Epithelial cell of esophagus (primary cell): ENCODE results near the gene PLSCR5.
A peak's percentile ranks its signal among the peaks of the same experiment; 100 is the strongest.

Experiments used
- DNase-seq: peaks from one replicate; pipeline ENCODE4 v3.0.0; 2010; ENCODE audit warnings: low read depth
- H3K4me3 ChIP-seq: 2 replicates; pipeline ENCODE4 v1.5.1; 2011; ENCODE audit warnings: mild to moderate bottlenecking, low read length, control low read depth
- TF ChIP-seq, protein P1 (sequence below): IDR thresholded peaks from 2 replicates; pipeline ENCODE4 v1.5.1; 2011; ENCODE audit warnings: low read depth, mild to moderate bottlenecking, low read length, control low read depth, inconsistent platforms; ENCODE audit not compliant: insufficient read depth; ENCODE audit errors: missing control alignments

PLSCR5 gene

DNA sequence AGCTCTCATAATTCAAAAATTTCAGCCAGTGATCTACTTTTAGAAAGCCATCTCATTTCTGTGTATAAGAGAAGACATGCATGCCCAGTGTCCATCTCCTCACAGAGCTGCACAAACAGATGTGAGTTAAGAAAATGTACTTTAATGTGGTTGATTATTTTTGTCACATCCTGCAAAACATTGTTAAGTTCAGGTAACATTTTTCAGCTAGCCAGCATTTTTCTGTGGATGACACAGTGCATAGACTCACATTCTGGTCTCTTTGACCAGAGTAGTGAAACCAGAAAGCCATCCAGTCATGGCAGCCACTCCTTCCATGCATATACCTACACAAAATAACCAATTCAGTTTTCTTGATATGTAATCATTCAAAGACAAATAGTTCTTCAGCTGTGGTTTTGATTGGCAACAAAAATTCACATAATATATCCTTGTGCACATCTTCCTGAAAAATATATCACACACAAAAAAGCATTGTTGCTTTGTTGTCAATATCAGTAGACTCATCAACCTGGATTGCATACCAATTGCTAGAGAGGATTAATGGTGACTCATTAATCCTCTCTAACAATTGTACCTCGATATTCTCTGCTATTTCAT is 58.7 kb downstream of the PLSCR5 start:
- no peak overlapping the region for H3K4me3 ChIP-seq
- peak; percentile 45 for DNase-seq
- TF ChIP-seq, protein P1, sequence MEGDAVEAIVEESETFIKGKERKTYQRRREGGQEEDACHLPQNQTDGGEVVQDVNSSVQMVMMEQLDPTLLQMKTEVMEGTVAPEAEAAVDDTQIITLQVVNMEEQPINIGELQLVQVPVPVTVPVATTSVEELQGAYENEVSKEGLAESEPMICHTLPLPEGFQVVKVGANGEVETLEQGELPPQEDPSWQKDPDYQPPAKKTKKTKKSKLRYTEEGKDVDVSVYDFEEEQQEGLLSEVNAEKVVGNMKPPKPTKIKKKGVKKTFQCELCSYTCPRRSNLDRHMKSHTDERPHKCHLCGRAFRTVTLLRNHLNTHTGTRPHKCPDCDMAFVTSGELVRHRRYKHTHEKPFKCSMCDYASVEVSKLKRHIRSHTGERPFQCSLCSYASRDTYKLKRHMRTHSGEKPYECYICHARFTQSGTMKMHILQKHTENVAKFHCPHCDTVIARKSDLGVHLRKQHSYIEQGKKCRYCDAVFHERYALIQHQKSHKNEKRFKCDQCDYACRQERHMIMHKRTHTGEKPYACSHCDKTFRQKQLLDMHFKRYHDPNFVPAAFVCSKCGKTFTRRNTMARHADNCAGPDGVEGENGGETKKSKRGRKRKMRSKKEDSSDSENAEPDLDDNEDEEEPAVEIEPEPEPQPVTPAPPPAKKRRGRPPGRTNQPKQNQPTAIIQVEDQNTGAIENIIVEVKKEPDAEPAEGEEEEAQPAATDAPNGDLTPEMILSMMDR = no peak

DNA sequence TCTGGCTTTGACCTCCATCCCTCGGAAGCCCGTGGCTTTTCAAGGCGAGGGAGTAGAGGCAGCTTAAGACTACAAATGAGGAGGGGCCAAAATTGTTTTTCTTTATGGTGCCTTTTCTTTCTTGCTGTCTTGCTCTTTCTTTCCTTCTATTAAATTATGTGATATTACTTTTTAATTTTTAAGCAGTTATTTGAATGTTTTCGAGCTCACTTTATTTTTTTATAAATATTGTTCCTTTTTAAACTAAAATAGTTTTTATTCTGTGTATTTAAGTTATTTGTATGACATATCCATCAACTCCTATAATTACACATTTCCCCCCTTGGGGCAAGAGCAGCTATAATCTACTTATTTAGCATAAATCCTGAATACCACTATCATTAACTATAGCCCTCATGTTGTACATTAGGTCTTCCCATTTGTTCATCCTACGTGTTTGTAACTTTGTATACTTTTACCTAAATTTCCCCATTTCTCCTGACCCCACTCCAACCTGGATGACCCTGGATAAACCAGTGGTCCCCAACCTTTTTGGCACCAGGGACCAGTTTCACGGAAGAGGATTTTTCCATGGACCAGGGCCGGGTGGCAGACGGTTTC is 60.1 kb downstream of the PLSCR5 start:
- TF ChIP-seq, protein P1 = no peak
- no peak for DNase-seq
- peak overlapping the region; percentile 76 for H3K4me3 ChIP-seq

DNA sequence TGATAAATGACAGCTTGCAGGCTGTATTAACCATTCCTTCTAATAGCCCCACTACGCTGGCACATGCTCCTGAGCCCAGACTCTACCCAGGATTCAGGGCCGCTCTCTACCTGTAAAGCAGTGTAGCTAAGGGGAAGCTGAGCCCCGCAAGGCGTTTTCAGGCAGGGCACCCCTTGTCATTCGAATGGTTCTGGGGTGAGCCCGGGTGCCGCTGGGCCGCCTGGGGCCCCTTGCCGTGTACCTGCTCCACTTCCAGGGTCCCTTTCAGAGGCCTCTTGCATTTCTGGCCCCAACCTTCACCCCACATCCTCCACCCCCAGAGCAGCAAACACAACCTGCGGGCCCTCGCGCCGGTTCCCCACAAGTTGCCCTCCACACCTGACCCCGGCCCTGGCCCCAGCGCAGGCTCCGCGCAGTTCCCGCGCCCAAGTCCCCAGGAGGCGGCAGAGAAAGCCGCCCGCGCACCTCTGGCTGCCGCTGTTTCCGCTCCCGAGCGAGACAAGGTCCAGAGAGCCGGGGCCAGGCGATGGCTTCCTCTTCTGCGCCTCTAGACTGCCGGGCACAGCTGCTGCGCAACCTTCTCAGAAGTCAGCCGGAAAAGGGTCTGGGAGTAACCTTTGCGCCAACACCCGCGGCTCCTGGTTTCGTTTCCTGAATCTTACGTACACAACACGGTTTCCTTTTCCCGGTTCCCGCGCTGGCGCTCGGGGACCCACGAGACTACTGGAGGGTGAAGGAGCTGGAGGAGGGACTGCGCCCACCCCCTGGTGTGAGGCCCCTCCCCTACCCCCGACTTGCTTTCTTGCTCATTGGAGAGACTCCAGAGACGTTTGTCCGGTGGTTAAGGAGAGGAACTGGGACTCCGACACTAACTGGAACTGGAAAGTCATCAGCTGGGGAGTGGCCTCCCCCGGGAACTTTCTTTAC is 60.9 kb downstream of the PLSCR5 start, which contains the start of gene PLSCR1:
Gene PLSCR1, minus strand, starts transcription at position 606 of the 927 bp plus-strand sequence. CDS start 8,055 bp downstream, outside the sequence.
- H3K4me3 ChIP-seq = peak within 1 kb of the TSS; percentile 76
- DNase-seq = peak; percentile 93
- TF ChIP-seq, protein P1 = no peak

DNA sequence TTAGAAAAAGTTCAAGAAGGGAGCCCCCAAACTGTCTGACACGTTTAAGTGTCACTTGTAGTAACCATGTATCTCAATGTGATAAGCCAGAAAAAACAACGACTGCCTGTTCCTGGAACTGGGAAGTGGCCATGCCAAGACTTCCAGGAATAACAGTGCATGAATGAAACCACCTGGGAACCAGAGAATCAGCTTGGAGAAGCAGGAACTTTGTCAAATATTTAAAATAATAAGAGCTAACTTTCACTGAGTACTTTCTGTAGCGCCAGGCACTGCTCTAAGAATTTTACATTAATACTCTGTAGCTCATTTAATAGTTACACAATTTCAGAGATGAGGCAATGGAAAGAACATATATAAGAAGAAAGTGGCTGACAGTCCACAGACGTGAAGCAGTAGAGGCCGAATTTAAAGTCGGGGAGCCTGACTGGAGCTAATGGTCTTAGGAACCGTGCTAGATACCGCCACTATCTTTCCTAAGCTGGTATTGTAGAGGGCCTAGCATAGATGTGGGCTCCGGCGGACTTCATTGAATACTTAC is 61.6 kb downstream of the PLSCR5 start:
- peak overlapping the region; percentile 76 for H3K4me3 ChIP-seq
- DNase-seq = peak; percentile 35
- TF ChIP-seq, protein P1 = no peak

DNA sequence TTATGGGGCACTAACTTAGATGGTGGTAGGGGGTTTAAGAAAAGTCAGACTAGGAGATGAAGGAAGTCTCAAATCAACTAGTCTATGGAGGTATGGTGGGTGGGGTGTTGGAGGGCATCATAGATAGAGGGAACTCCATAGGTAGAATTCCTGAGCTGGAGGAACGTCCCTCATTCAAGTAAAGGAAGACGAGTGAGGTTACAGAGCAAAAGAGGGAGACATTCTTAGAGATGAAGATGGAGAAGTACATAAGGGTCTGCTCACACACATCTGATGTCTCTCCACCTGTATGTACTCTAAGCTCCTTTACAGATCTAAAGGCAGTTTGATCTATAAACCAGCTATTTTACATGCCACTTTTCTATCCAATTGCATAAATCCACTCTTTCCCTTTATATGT is 62.2 kb downstream of the PLSCR5 start:
- no peak for DNase-seq
- TF ChIP-seq, protein P1 = no peak
- H3K4me3 ChIP-seq = peak overlapping the region; percentile 76

DNA sequence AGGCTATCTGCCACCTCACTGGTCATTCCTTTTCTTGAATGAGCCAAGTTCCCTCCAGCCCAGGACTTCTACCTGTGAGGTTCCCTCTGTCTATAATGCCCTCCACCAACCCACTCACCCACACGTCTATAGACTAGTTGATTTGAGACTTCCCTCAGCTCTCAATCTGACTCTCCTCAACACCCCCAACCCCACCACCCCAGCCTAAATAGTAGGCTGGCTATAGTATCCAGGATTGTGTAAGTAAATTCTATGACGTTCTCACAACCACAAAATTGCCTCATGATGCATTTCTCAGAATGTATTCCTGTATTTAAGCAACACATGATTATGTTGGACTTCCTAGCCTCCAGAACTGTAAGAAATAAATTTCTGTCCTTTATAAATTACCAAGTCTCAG is 63.0 kb downstream of the PLSCR5 start:
- no peak for DNase-seq
- TF ChIP-seq, protein P1 = no peak

More for the DNA sequence above, 63.0 kb downstream of the PLSCR5 start:
- no peak overlapping the region for H3K4me3 ChIP-seq
